Amniotic stem cell (primary cell): Measurements from ENCODE around the gene XKR8.
A peak's percentile ranks its signal among the peaks of the same experiment; 100 is the strongest.

Experiments
- DNase-seq: peaks from one replicate; lab custom pipeline; 2025; lab: John Stamatoyannopoulos, UW

The XKR8 gene

DNA sequence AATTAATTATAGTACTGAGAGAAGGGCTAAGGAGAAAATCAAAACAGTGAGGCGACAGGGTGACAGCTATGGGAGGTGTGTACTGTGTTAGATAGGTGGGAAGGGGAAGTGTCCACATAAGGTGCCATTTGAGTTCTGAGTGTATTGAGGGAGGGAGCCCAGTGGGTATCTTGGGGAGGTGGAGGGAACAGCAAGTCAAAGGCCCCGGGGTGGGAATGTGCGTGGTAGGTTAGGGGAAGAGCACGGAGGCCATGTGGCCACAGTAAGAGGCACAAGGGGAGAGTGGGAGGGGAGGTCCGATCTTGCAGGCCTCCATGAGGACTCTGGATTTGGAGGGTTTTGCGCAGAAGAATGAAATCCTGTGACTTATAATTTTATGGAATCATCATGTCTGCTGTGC lies 3.0 kb upstream of the XKR8 start:
- no peak for DNase-seq

GRCh38 chr1:27957655-27958054 lies 2.1 kb upstream of the XKR8 start:
- no peak for DNase-seq

DNA sequence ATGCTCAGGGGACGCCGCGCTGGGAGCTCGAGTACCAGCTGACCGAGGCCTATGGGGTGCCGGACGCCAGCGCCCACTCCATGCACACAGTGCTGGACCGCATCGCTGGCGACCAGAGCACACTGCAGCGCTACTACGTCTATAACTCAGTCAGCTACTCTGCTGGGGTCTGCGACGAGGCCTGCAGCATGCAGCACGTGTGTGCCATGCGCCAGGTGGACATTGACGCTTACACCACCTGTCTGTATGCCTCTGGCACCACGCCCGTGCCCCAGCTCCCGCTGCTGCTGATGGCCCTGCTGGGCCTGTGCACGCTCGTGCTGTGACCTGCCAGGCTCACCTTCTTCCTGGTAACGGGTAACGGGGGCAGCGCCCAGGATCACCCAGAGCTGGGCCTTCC lies 1.3 kb upstream of the XKR8 start:
- DNase-seq: no peak

GRCh38 chr1:27960762-27961645 lies 1.2 kb downstream of the XKR8 start:
- no peak for DNase-seq

DNA sequence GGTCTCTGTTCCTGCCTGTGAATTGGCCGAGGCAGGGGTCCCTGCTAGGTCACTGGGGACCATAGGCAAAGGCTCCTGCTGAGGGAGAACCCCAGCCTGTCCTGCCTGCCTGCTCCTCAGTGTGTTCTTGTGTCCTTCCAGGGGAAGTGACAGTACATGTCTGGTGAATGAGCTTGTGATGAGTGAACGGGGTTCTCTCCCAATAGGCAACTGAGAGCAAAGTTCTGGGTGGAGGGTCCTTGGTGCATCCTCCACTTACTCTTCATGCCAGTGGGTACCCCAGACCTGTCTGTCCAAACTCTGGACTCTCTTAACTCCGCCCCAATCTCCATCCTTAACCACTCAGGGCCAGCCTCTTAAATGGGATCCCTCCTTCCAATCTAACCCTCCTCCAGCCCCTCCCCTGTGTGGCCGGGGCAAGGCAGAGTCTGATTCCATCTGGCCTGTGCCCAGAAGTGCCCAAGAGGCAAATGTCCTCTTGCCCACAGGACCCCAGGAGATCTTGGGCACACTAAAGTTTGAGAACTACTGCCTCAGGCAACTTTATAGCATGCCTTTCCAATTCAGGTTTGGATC lies 2.0 kb downstream of the XKR8 start:
- no peak for DNase-seq

DNA sequence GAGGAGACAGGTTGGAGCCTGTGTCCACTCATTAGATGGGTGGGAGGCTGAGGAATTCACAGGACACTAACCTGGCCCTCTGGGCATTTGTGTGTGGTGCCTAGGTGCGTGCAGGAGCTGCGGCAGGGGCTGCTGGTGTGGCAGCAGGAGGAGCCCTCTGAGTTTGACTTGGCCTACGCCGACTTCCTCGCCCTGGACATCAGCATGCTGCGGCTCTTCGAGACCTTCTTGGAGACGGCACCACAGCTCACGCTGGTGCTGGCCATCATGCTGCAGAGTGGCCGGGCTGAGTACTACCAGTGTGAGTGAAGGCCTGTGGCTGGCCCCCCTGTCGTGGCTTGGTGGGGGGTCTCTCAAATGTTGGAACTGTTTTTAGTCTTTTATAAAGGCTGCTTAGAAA lies 3.6 kb downstream of the XKR8 start:
- DNase-seq: no peak

DNA sequence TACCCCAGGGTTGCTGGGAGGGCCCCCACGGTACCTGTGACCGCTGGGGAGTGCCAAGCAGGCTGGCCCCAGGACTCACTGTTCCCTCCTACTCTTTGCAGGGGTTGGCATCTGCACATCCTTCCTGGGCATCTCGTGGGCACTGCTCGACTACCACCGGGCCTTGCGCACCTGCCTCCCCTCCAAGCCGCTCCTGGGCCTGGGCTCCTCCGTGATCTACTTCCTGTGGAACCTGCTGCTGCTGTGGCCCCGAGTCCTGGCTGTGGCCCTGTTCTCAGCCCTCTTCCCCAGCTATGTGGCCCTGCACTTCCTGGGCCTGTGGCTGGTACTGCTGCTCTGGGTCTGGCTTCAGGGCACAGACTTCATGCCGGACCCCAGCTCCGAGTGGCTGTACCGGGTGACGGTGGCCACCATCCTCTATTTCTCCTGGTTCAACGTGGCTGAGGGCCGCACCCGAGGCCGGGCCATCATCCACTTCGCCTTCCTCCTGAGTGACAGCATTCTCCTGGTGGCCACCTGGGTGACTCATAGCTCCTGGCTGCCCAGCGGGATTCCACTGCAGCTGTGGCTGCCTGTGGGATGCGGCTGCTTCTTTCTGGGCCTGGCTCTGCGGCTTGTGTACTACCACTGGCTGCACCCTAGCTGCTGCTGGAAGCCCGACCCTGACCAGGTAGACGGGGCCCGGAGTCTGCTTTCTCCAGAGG lies 6.8 kb downstream of the XKR8 start:
- no peak for DNase-seq

GRCh38 chr1:27967106-27967883 lies 7.5 kb downstream of the XKR8 start:
- no peak for DNase-seq

DNA sequence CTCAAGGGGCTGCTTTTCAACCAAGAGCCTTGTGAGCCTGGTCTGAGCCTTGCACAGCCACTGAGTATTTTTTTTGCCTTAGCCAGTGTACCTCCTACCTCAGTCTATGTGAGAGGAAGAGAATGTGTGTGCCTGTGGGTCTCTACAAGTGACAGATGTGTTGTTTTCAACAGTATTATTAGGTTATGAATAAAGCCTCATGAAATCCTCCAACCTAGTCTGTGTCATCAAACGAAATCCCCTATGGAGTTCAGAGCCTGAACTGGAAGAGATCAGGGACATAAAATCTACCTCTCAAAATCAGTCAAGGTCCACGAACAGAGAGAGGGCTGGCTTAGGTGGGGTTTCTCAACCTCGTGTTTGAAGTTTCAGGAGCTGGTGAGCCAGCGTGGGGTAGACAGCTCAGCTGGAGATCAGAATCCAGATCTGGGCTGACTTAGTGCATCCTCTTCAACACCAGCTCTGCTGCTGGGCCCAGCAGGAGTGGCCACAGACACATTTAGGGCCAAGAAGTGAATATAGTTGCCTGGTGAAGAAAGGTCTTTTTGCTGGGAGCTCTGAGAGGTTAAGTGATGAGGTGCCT lies 8.2 kb downstream of the XKR8 start:
- DNase-seq: no peak

- peak; percentile 77 for DNase-seq
These were observed 8.9 kb downstream of the XKR8 start for GRCh38 chr1:27968692-27969091.

GRCh38 chr1:27970401-27970800 lies 10.6 kb downstream of the XKR8 start:
- DNase-seq: peak; percentile 50

DNA sequence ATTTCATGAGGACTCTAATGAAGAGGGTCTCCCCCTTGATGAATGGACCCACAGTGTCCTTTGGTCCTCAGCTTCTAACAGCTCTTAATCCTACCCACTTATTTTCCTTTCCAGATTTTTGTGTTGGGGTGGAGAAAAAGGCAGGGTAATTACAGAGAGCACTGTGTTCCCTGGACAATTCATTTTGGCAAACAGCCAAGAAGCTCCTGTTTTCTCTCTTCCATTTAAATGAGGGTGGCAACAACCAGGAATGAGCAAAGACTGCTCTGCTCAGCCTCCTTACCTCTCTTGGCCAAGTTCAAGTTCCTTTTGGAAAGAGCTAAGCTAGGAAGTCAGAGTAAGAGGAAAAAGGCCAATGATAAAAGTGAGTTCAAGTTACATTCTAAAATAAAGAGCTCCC lies 11.9 kb downstream of the XKR8 start:
- no peak for DNase-seq

DNA sequence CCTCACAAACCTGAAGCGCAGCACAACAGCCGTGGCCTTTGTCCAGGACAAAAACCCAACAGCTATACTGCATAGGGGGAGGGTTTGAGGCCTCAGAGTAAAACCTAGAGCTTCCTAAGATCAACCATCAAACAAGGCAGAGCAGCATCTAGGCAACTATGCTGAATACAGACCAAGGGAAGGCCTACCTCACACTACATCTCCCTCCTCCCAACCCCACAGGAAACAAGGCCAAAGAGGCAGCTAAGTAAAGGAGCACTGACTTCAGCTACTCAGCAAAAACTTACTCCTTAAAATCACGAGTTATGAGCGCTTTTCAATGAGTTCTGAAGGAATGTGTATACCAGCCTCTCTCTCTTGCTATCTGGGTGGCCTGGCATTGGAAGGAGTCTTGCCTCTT lies 12.4 kb downstream of the XKR8 start:
- no peak for DNase-seq

GRCh38 chr1:27973771-27974416 lies 14.1 kb downstream of the XKR8 start:
- DNase-seq: no peak

DNA sequence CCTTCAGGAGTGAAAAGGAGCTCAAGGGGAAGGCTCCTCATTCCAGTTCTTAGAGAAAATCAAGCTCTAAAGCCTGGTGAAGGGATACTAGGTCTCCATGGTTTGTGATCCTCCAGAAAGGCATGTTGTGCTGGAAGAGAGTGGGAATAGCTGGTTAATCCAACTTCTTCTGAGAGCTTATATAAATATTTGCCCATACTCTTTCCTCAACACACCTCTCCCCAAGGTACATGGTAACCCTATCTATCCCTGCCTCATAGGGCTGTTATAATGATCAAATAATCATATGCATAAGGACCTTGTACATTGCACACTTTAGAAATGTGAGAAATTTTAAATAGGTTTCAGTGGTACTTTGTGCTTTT lies 14.6 kb downstream of the XKR8 start:
- DNase-seq: no peak

- DNase-seq: no peak
These were observed 19.5 kb downstream of the XKR8 start for GRCh38 chr1:27979151-27979858.

GRCh38 chr1:27979859-27980201 lies 20.1 kb downstream of the XKR8 start:
- DNase-seq: no peak

GRCh38 chr1:27980216-27980845 lies 20.6 kb downstream of the XKR8 start:
- no peak for DNase-seq

- no peak for DNase-seq
These were observed 21.4 kb downstream of the XKR8 start for GRCh38 chr1:27981145-27981544.

- no peak for DNase-seq
These were observed 31.3 kb downstream of the XKR8 start for GRCh38 chr1:27990920-27991537.
